IPS-11a (cell line): Measurements from ENCODE around the gene MYH7B.

Experiments used
- H3K4me3 ChIP-seq: one replicate; pipeline ENCODE4 v1.5.1; 2013; ENCODE audit warnings: low read depth, low read length, control low read depth

Gene MYH7B

DNA sequence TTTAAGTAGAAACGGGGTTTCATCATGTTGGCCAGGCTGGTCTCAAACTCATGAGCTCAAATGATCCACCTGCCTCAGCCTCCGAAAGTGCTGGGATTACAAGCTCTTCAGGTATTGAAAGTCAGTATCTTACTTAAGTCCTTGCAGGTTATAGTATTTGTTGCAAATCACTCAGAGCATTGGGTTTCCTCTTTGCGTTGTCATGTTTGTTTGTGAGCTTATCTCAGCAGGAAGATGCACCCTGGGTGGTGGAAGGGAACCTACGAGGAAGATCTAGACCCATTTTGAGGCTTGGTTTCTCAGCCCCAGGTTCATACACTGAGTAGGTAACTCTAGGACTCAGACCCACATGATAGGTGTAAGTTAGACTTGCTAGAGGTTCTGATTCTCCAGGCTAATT lies 18.6 kb downstream of the MYH7B start:
- no peak overlapping the region for H3K4me3 ChIP-seq

DNA sequence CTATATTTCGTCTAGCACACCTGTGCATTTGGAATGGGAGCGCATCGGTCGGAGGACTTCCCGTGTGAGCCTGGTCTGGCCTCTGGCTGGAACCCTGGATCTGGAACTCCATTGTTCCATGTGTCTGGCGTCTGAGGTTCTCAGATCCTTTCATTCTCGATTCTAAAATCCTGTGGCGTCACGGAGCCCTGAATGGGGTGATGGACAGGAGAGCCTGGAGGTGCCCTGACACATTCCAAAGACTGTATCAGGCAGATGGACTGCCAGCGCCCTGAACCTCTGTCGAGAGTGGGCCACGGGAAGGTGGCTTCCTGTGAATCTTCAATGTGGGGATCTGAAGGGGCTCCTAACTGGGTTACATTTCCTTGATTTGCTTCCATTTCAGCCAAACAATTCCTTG lies 20.6 kb downstream of the MYH7B start:
- no peak overlapping the region for H3K4me3 ChIP-seq

DNA sequence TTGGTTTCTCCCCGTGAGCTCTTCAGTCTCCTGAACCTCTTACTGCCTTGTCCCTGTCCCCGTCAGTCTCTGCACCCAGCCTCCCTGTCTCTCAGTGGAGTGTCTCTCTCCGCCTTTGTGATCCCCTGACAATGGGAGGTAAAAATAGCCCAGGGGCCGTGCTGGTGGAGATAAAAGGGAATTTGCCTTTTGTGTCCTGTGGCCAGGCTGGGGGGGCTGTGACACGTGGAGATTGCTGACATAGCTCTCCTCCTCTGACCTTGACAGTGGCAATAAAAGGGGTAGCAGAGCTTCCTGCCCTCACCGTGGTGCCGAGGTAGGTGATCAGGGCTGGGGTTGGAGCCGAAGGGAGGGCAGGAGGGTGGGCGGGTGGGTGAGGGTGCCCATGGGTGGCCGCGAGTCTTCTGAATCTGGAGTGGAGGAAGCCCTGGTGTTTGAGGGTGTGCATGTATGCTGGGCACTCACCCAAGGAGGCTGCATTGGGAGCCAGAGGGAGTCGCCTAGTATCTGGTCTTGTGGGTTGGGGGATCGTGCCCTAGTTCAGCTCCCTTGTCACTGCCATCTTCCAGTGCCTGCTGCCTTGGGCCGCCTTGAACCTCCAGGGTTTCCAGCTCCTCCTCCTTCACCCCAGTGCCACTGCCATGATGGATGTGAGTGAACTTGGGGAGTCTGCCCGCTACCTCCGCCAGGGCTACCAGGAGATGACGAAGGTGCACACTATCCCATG lies 21.9 kb downstream of the MYH7B start:
- no peak overlapping the region for H3K4me3 ChIP-seq

DNA sequence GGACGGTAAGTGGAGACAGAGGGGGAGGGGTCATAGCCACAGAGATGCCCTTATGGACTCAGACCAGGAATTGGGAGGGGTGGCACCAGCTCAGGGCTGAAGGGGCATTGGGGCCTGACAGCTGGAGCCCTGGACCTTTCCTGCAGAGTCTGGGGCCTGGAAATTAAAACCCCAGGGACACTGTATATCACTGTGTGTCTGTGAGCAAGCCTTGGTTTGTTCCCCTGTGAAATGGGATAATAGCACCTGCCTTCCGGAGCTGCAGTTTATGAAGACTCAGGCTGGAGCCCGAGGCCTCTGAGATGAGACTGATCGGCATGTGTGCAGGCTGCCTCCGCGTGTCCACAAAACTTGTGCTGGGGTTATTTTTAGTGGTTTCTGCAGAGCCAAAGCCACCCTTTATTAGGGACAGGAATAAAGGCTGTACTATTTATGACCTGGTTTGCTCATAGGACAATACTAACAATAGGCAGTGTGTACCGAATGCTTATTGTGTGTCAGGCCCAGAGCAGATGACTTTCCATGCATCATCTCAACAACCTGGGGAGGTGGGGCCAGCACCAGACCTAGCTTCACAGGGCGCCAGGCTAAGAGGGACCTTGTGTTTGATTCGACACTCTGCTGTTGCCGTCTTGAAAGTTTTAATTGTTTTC lies 22.6 kb downstream of the MYH7B start:
- H3K4me3 ChIP-seq = no peak overlapping the region

DNA sequence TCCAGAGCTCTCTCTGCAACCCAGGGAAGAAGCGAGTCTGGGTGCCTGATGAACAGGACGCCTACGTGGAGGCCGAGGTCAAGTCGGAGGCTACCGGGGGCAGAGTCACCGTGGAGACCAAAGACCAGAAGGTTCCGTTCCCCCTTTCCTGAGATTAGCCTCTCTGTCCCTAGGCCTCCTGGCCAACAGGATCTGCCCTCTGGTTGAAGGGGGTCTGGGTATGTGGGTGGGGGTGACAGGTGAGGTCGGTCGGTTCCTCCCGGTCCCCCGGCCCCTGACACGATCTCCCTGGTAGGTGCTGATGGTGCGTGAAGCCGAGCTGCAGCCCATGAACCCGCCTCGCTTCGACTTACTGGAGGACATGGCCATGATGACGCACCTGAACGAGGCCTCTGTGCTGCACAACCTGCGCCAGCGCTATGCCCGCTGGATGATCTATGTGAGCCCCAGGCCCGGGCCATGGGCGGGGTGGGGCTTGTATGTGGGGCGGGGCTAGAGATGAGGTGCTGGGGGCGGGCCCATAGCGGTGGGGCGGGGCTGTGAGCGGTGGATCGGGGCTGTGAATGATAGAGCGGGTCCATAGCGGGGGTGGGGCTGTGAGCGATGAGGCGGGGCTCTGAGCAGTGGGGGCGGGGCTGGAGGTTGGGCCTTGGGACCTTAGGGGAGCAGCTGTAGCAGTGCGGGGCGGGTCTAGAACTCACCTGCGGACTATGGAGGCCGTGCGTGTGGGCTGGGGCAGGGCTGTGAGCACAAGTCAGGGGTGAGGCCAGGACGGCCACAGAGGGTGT lies 23.9 kb downstream of the MYH7B start:
- H3K4me3 ChIP-seq = no peak overlapping the region

DNA sequence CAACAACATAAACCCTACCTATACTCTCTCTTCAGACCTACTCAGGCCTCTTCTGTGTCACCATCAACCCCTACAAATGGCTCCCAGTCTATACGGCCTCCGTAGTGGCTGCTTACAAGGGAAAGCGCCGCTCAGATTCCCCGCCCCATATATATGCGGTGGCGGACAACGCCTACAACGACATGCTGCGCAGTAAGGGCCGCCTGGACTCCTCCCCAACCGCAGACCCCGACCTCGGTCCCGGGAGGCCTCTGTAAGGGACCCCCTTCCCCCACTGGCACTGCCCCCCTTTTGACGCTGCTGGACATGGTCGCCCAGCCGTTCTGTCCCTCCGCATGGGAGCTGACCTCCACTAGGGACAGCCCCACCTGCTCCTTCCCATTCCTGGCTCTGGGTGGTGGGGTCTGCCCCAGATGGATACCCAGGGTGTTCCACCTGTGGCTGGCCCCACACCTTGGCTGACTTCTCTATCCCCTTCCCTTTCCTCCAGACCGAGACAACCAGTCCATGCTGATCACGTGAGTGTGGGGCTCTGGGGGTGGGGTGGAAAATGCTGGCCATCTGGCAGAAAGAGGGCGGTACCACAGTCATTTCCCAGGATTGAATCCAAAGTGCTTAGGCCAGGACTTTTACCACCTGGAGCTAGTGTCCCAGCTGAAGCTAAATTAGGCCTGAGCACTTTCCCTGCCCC lies 25.0 kb downstream of the MYH7B start:
- H3K4me3 ChIP-seq = no peak overlapping the region

DNA sequence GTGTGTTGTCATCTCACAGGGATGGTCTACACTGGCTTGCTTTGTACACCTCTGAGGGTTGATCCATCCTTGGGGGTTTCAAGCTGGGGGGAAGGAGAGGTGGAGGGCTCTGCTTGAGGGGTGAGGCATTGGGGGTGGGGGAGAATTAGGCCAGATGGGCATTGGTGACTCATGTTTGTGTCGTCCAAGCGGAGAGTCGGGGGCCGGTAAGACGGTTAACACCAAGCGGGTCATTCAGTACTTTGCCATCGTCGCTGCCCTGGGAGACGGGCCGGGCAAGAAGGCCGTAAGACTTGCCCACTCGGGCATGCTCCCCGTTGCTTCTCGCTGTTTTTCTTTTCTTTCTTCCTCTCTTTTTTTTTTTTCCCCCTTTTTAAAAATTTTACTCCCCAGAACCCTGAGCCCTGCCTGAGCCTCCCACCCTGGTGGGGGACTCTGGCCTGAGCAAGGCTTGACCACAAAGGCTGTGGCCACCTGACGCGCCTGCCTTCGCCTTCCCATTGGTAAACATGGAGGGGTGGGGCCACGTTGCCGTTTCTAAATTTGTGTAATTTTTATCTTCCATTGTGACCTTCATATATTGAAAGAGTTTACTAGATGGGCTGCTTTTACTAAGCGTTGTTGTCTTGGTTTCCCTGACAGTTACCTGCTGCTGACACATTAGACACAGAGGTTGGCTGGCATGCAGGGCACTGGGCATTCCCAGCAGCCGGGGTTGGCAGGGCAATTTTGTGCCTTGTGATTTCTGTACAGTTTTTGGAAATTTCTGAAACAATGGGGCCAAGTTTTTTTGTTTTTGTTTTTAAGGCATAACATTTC lies 26.8 kb downstream of the MYH7B start:
- H3K4me3 ChIP-seq = no peak overlapping the region

DNA sequence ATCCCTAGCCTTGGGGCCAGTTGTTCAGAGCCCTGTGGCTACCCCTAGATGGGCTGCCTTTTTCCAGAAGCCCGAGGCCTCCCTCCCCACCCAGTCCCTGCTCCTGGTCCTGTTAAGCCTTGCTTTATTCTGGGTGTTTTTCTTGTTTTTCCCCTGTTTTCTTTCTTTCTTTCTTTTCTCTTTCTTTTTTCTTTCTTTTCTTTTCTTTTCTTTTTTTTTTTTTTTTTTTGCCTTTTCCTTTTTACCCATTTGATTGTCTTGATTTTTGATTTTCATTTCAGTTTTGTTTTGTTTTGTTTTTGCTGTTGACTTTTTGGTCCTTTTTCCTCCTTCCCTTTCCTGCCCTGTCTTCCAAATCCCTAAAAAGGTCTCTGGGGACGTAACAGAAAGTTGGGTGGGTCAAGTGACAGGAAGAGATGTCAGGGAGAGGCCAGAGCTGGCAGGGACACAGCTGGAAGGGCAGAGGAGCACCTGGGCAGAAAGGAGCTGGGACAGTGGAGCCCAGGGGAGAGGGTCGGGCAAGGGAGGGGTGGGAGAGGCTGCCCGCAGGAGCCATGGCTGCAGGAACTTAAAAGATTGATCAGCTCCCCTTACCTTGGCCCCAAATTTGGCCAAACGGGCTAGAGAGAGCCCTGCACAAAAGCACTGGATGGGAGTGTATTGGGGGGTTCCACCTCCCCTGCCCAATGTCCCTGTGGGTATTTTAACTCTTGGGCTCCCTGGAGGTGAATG lies 27.6 kb downstream of the MYH7B start:
- H3K4me3 ChIP-seq = no peak overlapping the region

DNA sequence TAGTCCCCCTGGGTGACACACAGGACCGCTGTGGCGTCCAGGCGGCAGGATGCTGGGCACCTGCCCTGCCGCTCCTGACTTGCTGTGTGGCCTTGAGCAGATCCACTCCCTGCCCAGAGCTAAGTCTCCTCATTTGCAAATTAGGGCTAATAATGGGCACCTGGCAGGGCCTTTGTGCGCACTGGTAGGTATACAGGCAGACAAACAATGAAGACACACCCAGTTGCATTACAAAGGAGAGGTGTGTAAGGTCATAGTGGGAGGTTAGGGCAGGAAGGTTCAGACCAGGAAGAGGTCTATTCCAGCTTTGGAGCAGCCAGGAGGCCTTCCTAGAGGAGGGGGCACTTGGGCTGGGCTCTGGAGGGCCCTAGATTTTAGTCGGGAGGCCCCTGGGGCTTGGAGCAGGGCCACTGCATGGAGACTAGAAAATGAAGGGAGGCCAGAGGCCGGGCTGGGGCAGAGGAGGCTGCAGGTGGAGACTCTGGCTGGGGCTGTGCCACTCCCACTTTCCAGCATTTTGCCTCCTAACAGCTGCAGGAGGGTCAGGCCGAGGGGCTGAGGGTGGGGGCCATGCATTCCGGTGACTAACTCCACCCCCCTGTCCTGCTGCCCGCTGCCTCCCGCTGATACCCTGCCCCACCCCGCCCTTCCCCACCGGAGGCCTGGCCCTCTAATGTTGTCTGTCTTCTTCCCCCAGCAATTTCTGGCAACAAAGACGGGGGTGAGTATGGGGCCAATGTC lies 28.5 kb downstream of the MYH7B start:
- no peak overlapping the region for H3K4me3 ChIP-seq

DNA sequence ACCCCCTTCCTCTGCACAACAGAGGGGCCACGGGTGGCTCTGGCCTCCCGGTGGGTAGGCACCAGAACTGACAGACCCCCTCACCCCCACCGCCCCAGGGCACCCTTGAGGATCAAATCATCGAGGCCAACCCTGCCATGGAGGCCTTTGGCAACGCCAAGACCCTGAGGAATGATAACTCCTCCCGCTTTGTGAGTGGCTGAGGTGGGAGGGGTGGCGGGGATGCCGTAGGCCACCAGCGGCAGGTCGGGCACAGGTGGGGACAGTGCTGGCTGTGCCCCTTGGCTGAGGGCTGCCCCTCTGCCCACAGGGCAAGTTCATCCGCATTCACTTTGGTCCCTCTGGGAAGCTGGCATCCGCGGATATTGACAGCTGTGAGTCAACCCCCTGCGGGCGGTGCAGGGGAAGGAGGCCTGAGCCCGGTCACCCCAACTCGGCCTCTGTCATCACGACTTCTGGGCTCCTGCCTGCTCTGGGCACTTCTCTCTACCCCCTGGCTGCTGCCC lies 29.1 kb downstream of the MYH7B start:
- no peak overlapping the region for H3K4me3 ChIP-seq

DNA sequence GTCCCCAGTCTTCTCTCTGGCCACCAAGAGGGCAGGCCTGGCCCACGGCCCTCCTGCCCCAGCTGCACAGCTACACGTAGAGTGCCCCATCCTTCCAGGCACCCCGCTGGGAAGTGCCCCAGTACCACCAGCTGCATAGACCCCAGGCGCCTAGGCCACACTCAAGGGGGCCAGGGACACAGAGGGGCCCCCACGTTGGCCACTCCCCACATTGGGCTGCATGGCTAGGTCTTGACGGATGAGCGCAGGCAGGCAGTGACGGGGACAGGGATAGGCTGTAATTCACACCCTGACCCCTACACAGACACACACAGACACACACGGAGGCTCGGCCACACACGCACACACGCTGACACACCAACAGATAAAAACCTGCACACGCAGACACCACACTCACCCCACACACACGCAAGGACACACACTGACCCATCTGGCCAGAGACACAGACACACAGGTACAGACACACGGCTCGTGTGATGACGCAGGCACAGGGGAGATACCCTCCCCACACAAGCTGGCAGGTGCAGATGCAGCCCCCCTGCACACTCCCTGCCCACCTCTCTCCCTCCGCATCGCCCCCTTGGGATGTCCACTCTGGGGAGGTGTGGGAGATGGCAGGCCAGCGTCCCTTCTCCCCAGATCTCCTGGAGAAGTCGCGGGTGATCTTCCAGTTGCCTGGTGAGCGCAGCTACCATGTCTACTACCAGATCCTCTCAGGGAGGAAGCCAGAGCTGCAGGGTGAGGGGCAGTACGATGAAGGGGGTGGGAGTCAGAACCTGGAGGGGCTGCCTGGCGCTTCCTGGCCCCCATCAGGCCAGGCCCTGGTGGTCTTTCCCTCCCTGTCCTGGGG lies 30.0 kb downstream of the MYH7B start:
- no peak overlapping the region for H3K4me3 ChIP-seq

DNA sequence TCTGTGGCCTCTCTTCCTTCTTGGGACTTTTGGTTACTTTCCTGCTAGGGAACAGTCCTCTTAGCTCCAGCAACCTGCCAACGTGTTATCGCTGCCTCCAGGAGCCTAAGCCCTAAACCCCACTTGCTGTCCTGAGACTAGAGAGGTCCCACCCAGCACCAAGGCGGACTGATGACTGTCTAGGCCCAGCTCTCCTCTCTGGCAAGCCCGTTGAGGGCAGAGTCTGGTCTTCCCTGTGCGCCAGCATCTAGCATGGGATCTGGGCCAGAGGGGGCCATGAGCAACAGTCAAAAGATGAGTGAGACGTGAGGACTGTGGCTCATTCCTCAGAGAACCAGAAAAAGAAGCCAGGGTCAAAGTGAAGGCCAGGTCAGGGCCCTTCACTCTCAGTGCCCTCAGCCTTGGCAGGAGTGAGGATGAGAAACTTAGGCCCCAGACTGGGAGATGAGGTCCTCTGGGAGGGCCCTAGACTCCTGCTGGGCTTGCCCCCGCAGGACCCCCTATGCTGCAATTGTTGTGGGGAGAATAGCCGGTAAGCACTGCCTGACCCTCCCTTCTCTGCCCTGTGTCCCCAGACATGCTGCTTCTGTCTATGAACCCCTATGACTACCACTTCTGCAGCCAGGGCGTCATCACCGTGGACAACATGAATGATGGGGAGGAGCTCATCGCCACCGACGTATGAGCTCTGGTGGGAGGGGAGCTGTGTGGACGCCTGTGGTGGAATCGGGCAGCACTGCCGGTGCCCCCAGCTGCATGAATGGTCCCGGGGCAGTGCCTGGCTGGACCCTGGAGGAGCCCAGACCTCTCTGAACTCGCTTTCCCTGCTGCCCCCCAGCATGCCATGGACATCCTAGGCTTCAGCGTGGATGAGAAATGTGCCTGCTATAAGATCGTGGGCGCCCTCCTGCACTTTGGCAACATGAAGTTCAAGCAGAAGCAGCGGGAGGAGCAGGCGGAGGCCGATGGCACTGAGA lies 30.9 kb downstream of the MYH7B start:
- no peak overlapping the region for H3K4me3 ChIP-seq

DNA sequence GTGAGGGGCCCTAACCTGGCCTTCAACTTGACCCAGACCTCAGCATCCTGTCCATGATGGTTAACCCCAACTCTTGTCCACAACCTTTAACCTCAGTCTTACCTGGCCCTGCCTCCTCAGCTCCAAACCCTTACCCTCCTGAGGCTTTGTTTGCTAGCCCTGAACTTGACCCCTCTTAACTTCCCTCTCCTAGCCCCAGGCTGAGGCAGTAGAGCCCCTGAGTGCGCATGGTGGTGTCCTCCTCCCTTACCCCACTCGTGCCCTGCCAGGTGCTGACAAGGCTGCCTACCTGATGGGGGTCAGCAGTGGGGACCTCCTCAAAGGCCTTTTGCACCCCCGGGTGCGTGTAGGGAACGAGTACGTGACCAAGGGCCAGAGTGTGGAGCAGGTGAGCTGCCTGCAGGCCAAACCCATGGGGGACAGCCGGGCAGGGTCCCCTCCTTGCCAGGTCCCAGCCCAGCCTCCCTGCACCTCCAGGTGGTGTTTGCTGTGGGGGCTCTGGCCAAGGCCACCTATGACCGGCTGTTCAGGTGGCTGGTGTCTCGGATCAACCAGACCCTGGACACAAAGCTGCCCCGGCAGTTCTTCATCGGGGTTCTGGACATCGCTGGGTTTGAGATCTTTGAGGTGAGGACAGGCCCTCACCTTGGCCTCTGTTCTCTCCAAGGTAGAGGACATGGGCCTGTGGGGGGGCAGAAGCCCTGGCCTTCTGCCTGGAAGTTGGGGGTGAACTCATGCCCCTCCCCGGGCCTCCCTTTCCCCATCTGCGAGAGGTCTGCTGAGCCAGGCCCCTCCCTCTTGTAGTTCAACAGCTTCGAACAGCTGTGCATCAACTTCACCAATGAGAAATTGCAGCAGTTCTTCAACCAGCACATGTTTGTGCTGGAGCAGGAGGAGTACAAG lies 31.9 kb downstream of the MYH7B start:
- no peak overlapping the region for H3K4me3 ChIP-seq

DNA sequence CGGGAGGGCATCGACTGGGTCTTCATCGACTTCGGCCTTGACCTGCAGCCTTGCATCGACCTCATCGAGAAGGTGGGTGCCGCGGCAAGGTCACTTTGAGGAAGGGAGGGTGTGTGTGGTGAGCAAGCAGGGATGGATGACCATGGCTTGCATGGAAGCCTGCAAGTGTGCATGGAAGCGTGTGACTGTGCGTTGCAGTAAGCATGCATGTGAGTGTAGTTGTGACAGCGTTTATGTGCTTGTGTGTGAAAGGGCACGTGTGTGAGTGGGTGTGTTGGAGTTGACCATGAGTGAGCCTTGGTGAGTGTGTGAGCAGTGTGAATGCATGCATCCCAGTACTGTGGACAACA lies 32.5 kb downstream of the MYH7B start:
- H3K4me3 ChIP-seq = no peak overlapping the region

DNA sequence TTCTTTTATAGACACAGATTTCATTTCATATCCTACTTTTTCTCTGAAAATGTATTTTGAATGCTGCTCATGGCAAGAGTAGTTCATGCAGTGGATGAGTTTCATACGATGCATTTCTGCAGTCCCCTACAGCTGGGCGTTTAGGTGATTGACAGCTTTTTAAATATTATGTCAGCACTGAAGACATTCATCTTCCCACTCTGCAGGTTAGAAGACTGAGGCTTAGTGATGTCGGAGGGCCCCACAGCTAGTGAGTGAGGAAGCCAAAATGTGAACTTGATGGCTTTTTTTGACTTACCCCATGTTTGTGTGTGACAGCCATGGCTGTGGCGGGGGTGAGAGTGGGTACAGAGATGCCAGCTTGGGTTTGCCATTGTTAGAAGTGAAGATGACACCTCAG lies 33.5 kb downstream of the MYH7B start:
- no peak overlapping the region for H3K4me3 ChIP-seq

DNA sequence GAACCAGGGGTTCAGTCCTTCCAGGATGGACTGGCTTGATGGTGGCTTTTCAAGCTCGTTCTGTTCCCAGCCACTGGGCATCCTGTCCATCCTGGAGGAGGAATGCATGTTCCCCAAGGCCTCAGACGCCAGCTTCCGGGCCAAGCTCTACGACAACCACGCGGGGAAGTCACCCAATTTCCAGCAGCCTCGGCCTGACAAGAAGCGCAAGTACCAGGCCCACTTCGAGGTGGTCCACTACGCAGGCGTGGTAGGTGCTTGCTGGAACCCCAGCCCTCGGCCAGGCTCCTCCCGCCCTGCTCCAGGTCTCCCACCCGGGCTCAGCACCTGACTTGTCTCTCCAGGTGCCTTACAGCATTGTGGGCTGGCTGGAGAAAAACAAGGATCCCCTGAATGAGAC lies 34.0 kb downstream of the MYH7B start:
- H3K4me3 ChIP-seq = no peak overlapping the region
